Psoas muscle (tissue), 8 donors: ENCODE results near the gene FKBP5. TPM values are rescaled to one million over a fixed set of nuclear protein-coding genes. Genes with fewer than 3 reads are reported as not detected.

ENCODE experiments used
- ATAC-seq, 4 donors: fragments of 200-7000 bp; cut with Tn5 transposase; one replicate each; pipeline ENCODE4 v1.9.1; 2020; ENCODE audit warnings: moderate library complexity in 3 of 4, mild to moderate bottlenecking in 2 of 4
- DNase-seq, 2 donors: peaks; one replicate each; pipeline ENCODE4 v3.0.0-alpha.2; 2020
- H3K27ac ChIP-seq: fragments of 200-600 bp; one replicate; pipeline ENCODE4 v1.8.0; 2022
- H3K27me3 ChIP-seq, 3 donors: fragments of 200-600 bp in 1 of 3; one replicate each; pipeline versions ENCODE4 v1.6.1 to v1.8.0; 2013 to 2022; ENCODE audit warnings: low read length in 2 of 3, mild to moderate bottlenecking in 2 of 3, moderate library complexity in 1 of 3; ENCODE audit not compliant: insufficient read depth in 3 of 3
- H3K36me3 ChIP-seq, 2 donors: fragments of 200-600 bp in 1 of 2; one replicate each; pipeline versions ENCODE4 v1.6.1 to v1.8.0; 2013 to 2022; ENCODE audit warnings: low read depth in 1 of 2, mild to moderate bottlenecking in 1 of 2, moderate library complexity in 1 of 2; ENCODE audit not compliant: insufficient read depth in 1 of 2
- H3K4me1 ChIP-seq: fragments of 200-600 bp; one replicate; pipeline ENCODE4 v1.8.0; 2022
- H3K4me3 ChIP-seq: fragments of 200-600 bp; one replicate; pipeline ENCODE4 v1.8.0; 2022; ENCODE audit warnings: mild to moderate bottlenecking
- H3K9me3 ChIP-seq: fragments of 200-600 bp; one replicate; pipeline ENCODE4 v1.8.0; 2022
- CTCF ChIP-seq: fragments of 200-600 bp; IDR thresholded peaks from one replicate; pipeline ENCODE4 v1.8.0; 2022; ENCODE audit warnings: antibody characterized with exemption
- WGBS, 3 donors: extraction: QIAGEN DNeasy Blood & Tissue Kit; methylation state at CpG; one replicate each; pipeline versions ENCODE4 v1.1.6 to v1.1.7; 2013; 5-methylcytosine and 5-hydroxymethylcytosine counted together
- intact Hi-C, 2 donors: fragments of 100-400 bp; cut with DNase I; formaldehyde crosslinking; loops; one replicate each; pipeline versions ENCODE4 v1.11.0 to v1.14.2; 2022
- polyA plus RNA-seq, 3 donors: library from polyadenylated mRNA; stranded (reverse); fragments of 200-250 nt; gene quantifications; one replicate each; pipeline ENCODE4 v1.2.3, GENCODE V29; 2013
- total RNA-seq, 4 donors: library from RNA; stranded (reverse); fragmentation: NEBNext Ultra II Directional in 2 of 4; extraction: Animal tissue kit (Norgen Biotek cat#: 25700) in 2 of 4; gene quantifications; one replicate each; pipeline versions ENCODE4 v1.2.1 to v1.2.4, GENCODE V29; 2021 to 2023
- donor health status: healthy with polysubstance abuse.
- donor health status: DM: no; HTN: no; CAD: no; lungs with moderate emphysema.
- donor health status: Bipolar disorder and iron deficiency.
- donor health status: healthy.
- donor health status: DM: yes; HTN: yes; CAD: no.
- donor health status: DM: no; HTN: no; CAD: no.
- donor health status: DM: no; HTN: no; CAD: no.
- donor health status: DM: yes; HTN: yes; CAD: no.

Gene FKBP5
- total and polyA plus RNA-seq, 7 donors, result 56.5 to 1,905 (median 542) TPM

DNA sequence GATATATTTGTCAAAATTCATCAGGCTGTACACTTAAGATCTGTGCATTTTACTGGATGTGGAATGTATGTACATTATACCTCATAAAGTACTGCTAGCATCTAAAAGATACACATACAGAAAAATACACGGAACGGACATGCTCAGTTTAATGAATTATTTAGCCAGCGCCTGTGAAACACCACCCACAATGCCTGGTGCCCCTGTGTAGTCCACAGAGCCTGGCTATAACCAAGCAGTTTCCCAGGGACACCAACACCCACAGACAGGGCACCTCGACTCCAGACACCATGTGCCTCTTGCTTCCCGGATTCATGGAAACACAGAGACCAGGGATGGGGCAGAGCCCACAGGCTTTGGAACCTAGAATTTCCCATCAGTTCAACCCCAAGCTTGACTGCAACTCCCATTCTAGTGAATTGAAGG is 30.7 kb upstream of the FKBP5 start:
- Histone ChIP-seq H3K36me3 (no peaks in the 10 kb centered on the region), H3K4me1 (peaks cover 30% of the 10 kb centered on the region), H3K4me3 (peak overlapping the region; percentile 46), H3K27me3 (no peaks in the 10 kb centered on the region), H3K9me3 (no peaks in the 10 kb centered on the region), H3K27ac (peak overlapping the region; percentile 67)
- WGBS, 3 donors, result 31 to 48% (median 38%) methylated on average over 5 of the region's 5 CpGs
- no peak for DNase-seq
- intact Hi-C loops, result no loop called here
- no peak for ATAC-seq
- no peak for TF ChIP-seq CTCF

DNA sequence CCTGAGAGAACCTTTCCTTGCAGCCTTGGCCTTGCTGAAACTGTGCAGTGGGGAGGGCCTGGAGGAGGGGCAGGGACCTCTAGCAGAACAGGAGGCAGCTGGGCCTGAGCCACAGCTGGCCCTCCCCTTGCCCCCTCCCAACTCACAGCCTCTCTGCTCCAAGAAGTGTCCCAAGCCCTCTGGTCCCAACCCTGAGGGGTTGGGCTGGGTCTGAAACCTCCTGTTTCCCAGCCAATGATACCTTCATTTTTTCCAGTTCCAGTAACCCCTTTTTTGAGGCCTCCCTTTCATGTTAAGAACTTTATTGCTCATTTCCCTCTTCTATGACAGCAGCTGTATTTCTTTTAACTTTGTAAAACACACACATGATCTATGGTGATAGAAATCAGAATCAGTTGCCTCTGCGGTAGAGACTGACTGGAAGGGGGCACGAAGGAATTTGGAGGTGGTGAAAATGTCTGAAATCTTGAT is 30.2 kb upstream of the FKBP5 start:
- 84 to 90% (median 85%) methylated on average over 2 of the region's 2 CpGs for WGBS, 3 donors
- ATAC-seq (no peak), DNase-seq (no peak)
- Histone ChIP-seq H3K36me3 (no peaks in the 10 kb centered on the region), H3K27ac (peak overlapping the region; percentile 67), H3K9me3 (no peaks in the 10 kb centered on the region), H3K4me3 (no peak overlapping the region), H3K4me1 (peaks cover 25% of the 10 kb centered on the region), H3K27me3 (no peaks in the 10 kb centered on the region)
- intact Hi-C loops, result no loop called here
- no peak for TF ChIP-seq CTCF

GRCh38 chr6:35718375-35718736 is 29.6 kb upstream of the FKBP5 start:
- WGBS, 3 donors, result 83 to 90% (median 85%) methylated on average over 4 of the region's 4 CpGs
- Histone ChIP-seq H3K4me3 (no peak overlapping the region), H3K27ac (no peak overlapping the region), H3K9me3 (no peaks in the 10 kb centered on the region), H3K36me3 (no peaks in the 10 kb centered on the region), H3K27me3 (no peaks in the 10 kb centered on the region), H3K4me1 (peaks cover 25% of the 10 kb centered on the region)
- no peak for TF ChIP-seq CTCF
- DNase-seq (no peak), ATAC-seq (no peak)
- intact Hi-C loops, result no loop called here

- TF ChIP-seq CTCF, result no peak
- no peak for DNase-seq
- no peaks in the 10 kb centered on the region for H3K27me3 ChIP-seq
- H3K4me1 ChIP-seq, result peaks cover 25% of the 10 kb centered on the region
- no peak overlapping the region for H3K27ac ChIP-seq
- H3K9me3 ChIP-seq, result no peaks in the 10 kb centered on the region
- H3K36me3 ChIP-seq, result no peaks in the 10 kb centered on the region
- H3K4me3 ChIP-seq, result no peak overlapping the region
- no peak for ATAC-seq
- intact Hi-C loops, result no loop called here
- WGBS, 3 donors, result 82 to 85% (median 84%) methylated on average over 19 of the region's 19 CpGs
Measured at GRCh38 chr6:35717449-35718374, 29.0 kb upstream of the FKBP5 start.
